Neural cell (in vitro differentiated cells): ENCODE measurements around the gene TAF10. TPM values are rescaled to one million over a fixed set of nuclear protein-coding genes. Genes with fewer than 3 reads are reported as not detected.

Source experiments
- H2AFZ ChIP-seq: fragments of 200-600, 300-800 bp; sonication (generic), shearing (Covaris generic); 2 replicates; pipeline ENCODE4 v1.6.0; 2014; ENCODE audit warnings: low read depth, mild to moderate bottlenecking, antibody characterized with exemption, low read length, moderate library complexity
- H3F3A ChIP-seq: fragments of 200-600 bp; shearing (Covaris generic); 2 replicates; pipeline ENCODE4 v1.6.1; 2016; ENCODE audit warnings: mild to moderate bottlenecking, moderate library complexity, mixed read lengths, antibody characterized with exemption, low read length; ENCODE audit not compliant: insufficient read depth, poor library complexity, severe bottlenecking
- H3K27ac ChIP-seq: fragments of 200-600, 300-800 bp; sonication (generic), shearing (Covaris generic); 2 replicates; pipeline ENCODE4 v1.5.1; 2014; ENCODE audit warnings: mild to moderate bottlenecking, low read length, moderate library complexity
- H3K27me3 ChIP-seq: fragments of 300-800, 200-600 bp; sonication (generic), shearing (Covaris generic); 2 replicates; pipeline ENCODE4 v1.6.0; 2014; ENCODE audit warnings: mild to moderate bottlenecking, low read depth, low read length, moderate library complexity; ENCODE audit not compliant: insufficient read depth
- H3K36me3 ChIP-seq: fragments of 300-800, 200-600 bp; sonication (generic), shearing (Covaris generic); 2 replicates; pipeline ENCODE4 v1.5.1; 2014; ENCODE audit warnings: mild to moderate bottlenecking, antibody characterized with exemption, low read length, moderate library complexity; ENCODE audit not compliant: insufficient read depth
- H3K4me2 ChIP-seq: fragments of 300-800, 200-600 bp; sonication (generic), shearing (Covaris generic); 2 replicates; pipeline ENCODE4 v1.6.0; 2014; ENCODE audit warnings: mild to moderate bottlenecking, low read length
- H3K4me3 ChIP-seq: fragments of 300-800, 200-600 bp; sonication (generic), shearing (Covaris generic); 2 replicates; pipeline ENCODE4 v1.5.1; 2014; ENCODE audit warnings: mild to moderate bottlenecking, low read length, moderate library complexity
- H3K79me2 ChIP-seq: fragments of 200-600 bp; shearing (Covaris generic); replicated peaks from 2 replicates; pipeline ENCODE4 v1.6.0; 2014; ENCODE audit warnings: mild to moderate bottlenecking, low read length, moderate library complexity; ENCODE audit not compliant: insufficient read depth
- H3K9ac ChIP-seq: fragments of 300-800, 200-600 bp; sonication (generic), shearing (Covaris generic); 2 replicates; pipeline ENCODE4 v1.6.1; 2016; ENCODE audit warnings: mild to moderate bottlenecking, low read length, mixed read lengths
- H3K9me2 ChIP-seq: fragments of 200-600 bp; shearing (Covaris generic); 2 replicates; pipeline ENCODE4 v1.6.1; 2016; ENCODE audit warnings: mild to moderate bottlenecking, low read length, mixed read lengths; ENCODE audit not compliant: insufficient read depth
- H3K9me3 ChIP-seq: fragments of 200-600, 300-800 bp; sonication (generic), shearing (Covaris generic); 2 replicates; pipeline ENCODE4 v1.6.1; 2016; ENCODE audit warnings: mild to moderate bottlenecking, mixed run types, low read length, moderate library complexity, mixed read lengths
- H4K20me1 ChIP-seq: fragments of 200-600 bp; shearing (Covaris generic); 2 replicates; pipeline ENCODE4 v1.6.1; 2016; ENCODE audit warnings: mild to moderate bottlenecking, mixed run types; ENCODE audit not compliant: insufficient read depth
- EP300 ChIP-seq: fragments of 450-650 bp; conservative IDR thresholded peaks from 2 replicates; pipeline ENCODE4 v1.6.1; 2014; ENCODE audit warnings: antibody characterized with exemption, mild to moderate bottlenecking, moderate library complexity; ENCODE audit not compliant: poor library complexity, severe bottlenecking
- EZH2 ChIP-seq: fragments of 200-600, 300-800 bp; shearing (Covaris generic), sonication (generic); IDR thresholded peaks from 2 replicates; pipeline ENCODE4 v1.6.1; 2014; ENCODE audit warnings: antibody characterized with exemption, low read length, borderline replicate concordance, mild to moderate bottlenecking; ENCODE audit not compliant: insufficient read depth, poor library complexity, severe bottlenecking
- MXI1 ChIP-seq: fragments of 450-650 bp; conservative IDR thresholded peaks from 2 replicates; pipeline ENCODE4 v1.6.1; 2014; ENCODE audit warnings: antibody characterized with exemption, mild to moderate bottlenecking; ENCODE audit not compliant: poor library complexity, severe bottlenecking
- POLR2AphosphoS5 ChIP-seq: IDR thresholded peaks from 2 replicates; pipeline ENCODE4 v1.6.1; 2012
- RAD21 ChIP-seq: fragments of 450-650 bp; conservative IDR thresholded peaks from 2 replicates; pipeline ENCODE4 v1.6.1; 2014; ENCODE audit warnings: antibody characterized with exemption, mild to moderate bottlenecking, moderate library complexity
- SMC3 ChIP-seq: fragments of 450-650 bp; conservative IDR thresholded peaks from 2 replicates; pipeline ENCODE4 v1.6.1; 2014; ENCODE audit warnings: antibody characterized with exemption, mild to moderate bottlenecking, moderate library complexity; ENCODE audit not compliant: poor library complexity
- TAF1 ChIP-seq: IDR thresholded peaks from 2 replicates; pipeline ENCODE4 v1.6.1; 2012; ENCODE audit warnings: low read depth
- polyA plus RNA-seq: library from polyadenylated mRNA; depleted of rRNA; stranded (reverse); fragments of >200 nt; gene quantifications from 2 replicates; pipeline ENCODE4 v1.2.3, GENCODE V29; 2014
- TF ChIP-seq, protein P1 (sequence below): fragments of 450-650 bp; IDR thresholded peaks from 2 replicates; pipeline ENCODE4 v1.5.1; 2014; ENCODE audit warnings: antibody characterized with exemption, mild to moderate bottlenecking, moderate library complexity; ENCODE audit not compliant: poor library complexity, severe bottlenecking
- TF ChIP-seq, protein P2 (sequence below): IDR thresholded peaks from 2 replicates; pipeline ENCODE4 v1.6.1; 2012; ENCODE audit warnings: borderline replicate concordance

Gene TAF10
- polyA plus RNA-seq, 1 donor from 2014 or later, result 39.7 TPM

DNA sequence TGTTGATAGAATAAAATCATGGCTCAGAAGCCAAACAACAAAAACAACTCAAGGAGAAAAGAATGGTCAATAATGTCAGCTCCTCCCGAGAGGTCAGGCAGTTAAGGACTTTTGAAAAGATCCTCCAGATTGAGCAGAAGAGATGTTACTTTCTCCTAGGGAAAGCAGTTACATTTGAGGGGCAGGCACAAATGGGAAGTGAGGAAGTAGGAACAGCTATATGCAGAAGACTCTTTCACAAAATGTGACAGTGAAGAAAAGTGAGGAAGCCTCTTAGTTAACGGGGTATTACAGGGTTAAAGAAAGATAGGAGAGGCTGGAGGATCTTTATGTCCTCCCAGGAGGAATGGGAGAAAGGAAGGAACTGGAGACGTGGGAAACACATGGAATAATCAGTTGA, 40.2 kb upstream of the TAF10 start:
- Histone ChIP-seq H3F3A (no peaks in the 10 kb centered on the region), H4K20me1 (peaks cover 25% of the 10 kb centered on the region), H3K36me3 (no peaks in the 10 kb centered on the region), H3K9ac (no peak overlapping the region), H3K4me2 (peak overlapping the region; percentile 43), H3K4me3 (peak overlapping the region; percentile 84), H3K9me2 (no peaks in the 10 kb centered on the region), H3K27me3 (no peaks in the 10 kb centered on the region), H3K27ac (no peak overlapping the region), H3K9me3 (no peaks in the 10 kb centered on the region), H2AFZ (no peak overlapping the region), H3K79me2 (peaks cover 91% of the 10 kb centered on the region)
- TF ChIP-seq MXI1 (no peak), EZH2 (no peak)

DNA sequence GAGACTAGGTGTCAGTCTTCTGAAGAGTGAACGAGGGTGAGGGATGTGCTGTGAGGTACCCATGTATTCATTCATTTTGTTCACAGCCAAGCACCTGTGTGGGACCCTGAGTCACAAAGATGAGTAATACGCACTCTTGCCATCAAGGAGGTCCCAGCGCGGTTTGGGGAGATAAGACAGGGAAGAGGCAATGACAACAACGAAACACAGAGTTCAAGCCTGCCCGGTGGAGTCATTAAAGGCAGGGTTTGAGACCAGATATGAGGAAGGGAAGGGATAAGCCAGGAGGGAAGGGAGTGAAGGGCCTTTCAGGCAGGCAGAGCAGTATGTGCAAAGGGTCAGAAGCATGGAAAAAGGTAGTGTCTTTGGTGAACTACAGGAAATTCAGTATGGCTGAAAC, 39.0 kb upstream of the TAF10 start:
- H3K9ac ChIP-seq, result no peak overlapping the region
- H3K27ac ChIP-seq, result no peak overlapping the region
- H3K79me2 ChIP-seq, result peaks cover 92% of the 10 kb centered on the region
- peaks cover 37% of the 10 kb centered on the region for H4K20me1 ChIP-seq
- H3K4me3 ChIP-seq, result no peak overlapping the region
- no peaks in the 10 kb centered on the region for H3F3A ChIP-seq
- no peak overlapping the region for H2AFZ ChIP-seq
- H3K9me2 ChIP-seq, result no peaks in the 10 kb centered on the region
- H3K36me3 ChIP-seq, result no peaks in the 10 kb centered on the region
- H3K9me3 ChIP-seq, result no peaks in the 10 kb centered on the region
- H3K27me3 ChIP-seq, result no peaks in the 10 kb centered on the region
- TF ChIP-seq EP300, result no peak
- TF ChIP-seq, protein P1, sequence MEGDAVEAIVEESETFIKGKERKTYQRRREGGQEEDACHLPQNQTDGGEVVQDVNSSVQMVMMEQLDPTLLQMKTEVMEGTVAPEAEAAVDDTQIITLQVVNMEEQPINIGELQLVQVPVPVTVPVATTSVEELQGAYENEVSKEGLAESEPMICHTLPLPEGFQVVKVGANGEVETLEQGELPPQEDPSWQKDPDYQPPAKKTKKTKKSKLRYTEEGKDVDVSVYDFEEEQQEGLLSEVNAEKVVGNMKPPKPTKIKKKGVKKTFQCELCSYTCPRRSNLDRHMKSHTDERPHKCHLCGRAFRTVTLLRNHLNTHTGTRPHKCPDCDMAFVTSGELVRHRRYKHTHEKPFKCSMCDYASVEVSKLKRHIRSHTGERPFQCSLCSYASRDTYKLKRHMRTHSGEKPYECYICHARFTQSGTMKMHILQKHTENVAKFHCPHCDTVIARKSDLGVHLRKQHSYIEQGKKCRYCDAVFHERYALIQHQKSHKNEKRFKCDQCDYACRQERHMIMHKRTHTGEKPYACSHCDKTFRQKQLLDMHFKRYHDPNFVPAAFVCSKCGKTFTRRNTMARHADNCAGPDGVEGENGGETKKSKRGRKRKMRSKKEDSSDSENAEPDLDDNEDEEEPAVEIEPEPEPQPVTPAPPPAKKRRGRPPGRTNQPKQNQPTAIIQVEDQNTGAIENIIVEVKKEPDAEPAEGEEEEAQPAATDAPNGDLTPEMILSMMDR, result no peak
- no peak for TF ChIP-seq POLR2AphosphoS5
- TF ChIP-seq, protein P2, sequence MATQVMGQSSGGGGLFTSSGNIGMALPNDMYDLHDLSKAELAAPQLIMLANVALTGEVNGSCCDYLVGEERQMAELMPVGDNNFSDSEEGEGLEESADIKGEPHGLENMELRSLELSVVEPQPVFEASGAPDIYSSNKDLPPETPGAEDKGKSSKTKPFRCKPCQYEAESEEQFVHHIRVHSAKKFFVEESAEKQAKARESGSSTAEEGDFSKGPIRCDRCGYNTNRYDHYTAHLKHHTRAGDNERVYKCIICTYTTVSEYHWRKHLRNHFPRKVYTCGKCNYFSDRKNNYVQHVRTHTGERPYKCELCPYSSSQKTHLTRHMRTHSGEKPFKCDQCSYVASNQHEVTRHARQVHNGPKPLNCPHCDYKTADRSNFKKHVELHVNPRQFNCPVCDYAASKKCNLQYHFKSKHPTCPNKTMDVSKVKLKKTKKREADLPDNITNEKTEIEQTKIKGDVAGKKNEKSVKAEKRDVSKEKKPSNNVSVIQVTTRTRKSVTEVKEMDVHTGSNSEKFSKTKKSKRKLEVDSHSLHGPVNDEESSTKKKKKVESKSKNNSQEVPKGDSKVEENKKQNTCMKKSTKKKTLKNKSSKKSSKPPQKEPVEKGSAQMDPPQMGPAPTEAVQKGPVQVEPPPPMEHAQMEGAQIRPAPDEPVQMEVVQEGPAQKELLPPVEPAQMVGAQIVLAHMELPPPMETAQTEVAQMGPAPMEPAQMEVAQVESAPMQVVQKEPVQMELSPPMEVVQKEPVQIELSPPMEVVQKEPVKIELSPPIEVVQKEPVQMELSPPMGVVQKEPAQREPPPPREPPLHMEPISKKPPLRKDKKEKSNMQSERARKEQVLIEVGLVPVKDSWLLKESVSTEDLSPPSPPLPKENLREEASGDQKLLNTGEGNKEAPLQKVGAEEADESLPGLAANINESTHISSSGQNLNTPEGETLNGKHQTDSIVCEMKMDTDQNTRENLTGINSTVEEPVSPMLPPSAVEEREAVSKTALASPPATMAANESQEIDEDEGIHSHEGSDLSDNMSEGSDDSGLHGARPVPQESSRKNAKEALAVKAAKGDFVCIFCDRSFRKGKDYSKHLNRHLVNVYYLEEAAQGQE, result no peak
- no peak for TF ChIP-seq SMC3
- no peak for TF ChIP-seq EZH2
- TF ChIP-seq TAF1, result no peak
- no peak for TF ChIP-seq MXI1
- H3K4me2 ChIP-seq, result no peak overlapping the region

DNA sequence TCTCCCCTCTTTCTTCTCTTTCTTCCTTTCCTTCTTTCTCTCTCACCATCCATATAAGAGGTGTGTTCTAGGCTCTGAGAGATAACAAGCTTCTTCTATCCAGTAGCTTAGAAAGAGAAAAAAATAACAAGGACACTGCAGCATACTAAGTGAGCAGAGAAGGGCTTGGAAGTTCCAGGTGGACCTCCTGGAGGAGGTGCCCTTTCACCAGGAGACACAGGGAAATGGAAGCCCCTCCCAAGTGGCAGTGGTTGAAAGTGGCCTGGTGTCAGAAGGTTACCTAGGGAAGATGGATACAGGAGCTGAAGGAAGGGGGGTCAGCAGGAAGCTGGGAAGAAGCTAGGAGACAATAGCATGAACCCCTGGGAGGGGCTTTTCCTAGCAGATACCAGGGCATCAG, 38.1 kb upstream of the TAF10 start:
- H3K36me3 ChIP-seq, result no peaks in the 10 kb centered on the region

More for the DNA sequence above, 38.1 kb upstream of the TAF10 start:
- TF ChIP-seq RAD21 (no peak), EZH2 (no peak), EP300 (no peak), SMC3 (no peak), POLR2AphosphoS5 (no peak), MXI1 (no peak), TAF1 (no peak)
- TF ChIP-seq, protein P1, result no peak
- TF ChIP-seq, protein P2, result no peak
- Histone ChIP-seq H3K4me2 (no peak overlapping the region), H2AFZ (no peak overlapping the region), H3K4me3 (no peak overlapping the region), H3K9me3 (no peaks in the 10 kb centered on the region), H3K27ac (no peak overlapping the region), H3K9ac (no peak overlapping the region), H3F3A (no peaks in the 10 kb centered on the region), H3K79me2 (peaks cover 98% of the 10 kb centered on the region), H3K9me2 (no peaks in the 10 kb centered on the region), H4K20me1 (peaks cover 44% of the 10 kb centered on the region), H3K27me3 (no peaks in the 10 kb centered on the region)
